ENCODE data around the gene C19orf44.
"Not testable (repeated sequence)": the region's sequence is repeated elsewhere in the genome, so short reads cannot be mapped to it uniquely, and the experiment has no call there.

C19orf44 gene

GRCh38 chr19:16470541-16470910 is 25.7 kb upstream of the C19orf44 start:
- DNase-seq, result no peak

- peak; percentile 29 for DNase-seq
These were observed 25.0 kb upstream of the C19orf44 start for GRCh38 chr19:16470911-16471811.

- not testable (repeated sequence) for DNase-seq
These were observed 23.7 kb upstream of the C19orf44 start for GRCh38 chr19:16472559-16472899.

GRCh38 chr19:16472992-16473391 is 23.2 kb upstream of the C19orf44 start:
- DNase-seq, result no peak

GRCh38 chr19:16473875-16474392 is 22.3 kb upstream of the C19orf44 start:
- no peak for DNase-seq

- no peak for DNase-seq
These were observed 19.8 kb upstream of the C19orf44 start for GRCh38 chr19:16476401-16476800.

- no peak for DNase-seq
These were observed 18.9 kb upstream of the C19orf44 start for GRCh38 chr19:16477311-16477710.

- no peak for DNase-seq
These were observed 13.4 kb upstream of the C19orf44 start for GRCh38 chr19:16482745-16483144.

GRCh38 chr19:16486476-16486875 is 9.7 kb upstream of the C19orf44 start:
- not testable (repeated sequence) for DNase-seq

- DNase-seq, result no peak
These were observed 404 bp downstream of the C19orf44 start for GRCh38 chr19:16496613-16496983.

- no peak for DNase-seq
These were observed 848 bp downstream of the C19orf44 start for GRCh38 chr19:16497042-16497441.

GRCh38 chr19:16497837-16498236 is 1.6 kb downstream of the C19orf44 start:
- DNase-seq, result no peak

GRCh38 chr19:16504271-16504670 is 8.1 kb downstream of the C19orf44 start:
- DNase-seq, result no peak

- not testable (repeated sequence) for DNase-seq
These were observed 10.0 kb downstream of the C19orf44 start for GRCh38 chr19:16506161-16506560.

GRCh38 chr19:16506961-16507360 is 10.8 kb downstream of the C19orf44 start:
- no peak for DNase-seq

GRCh38 chr19:16508546-16508945 is 12.4 kb downstream of the C19orf44 start:
- no peak for DNase-seq

- peak; percentile 56 for DNase-seq
These were observed 13.2 kb downstream of the C19orf44 start for GRCh38 chr19:16509141-16510061.

GRCh38 chr19:16512611-16513010 is 16.4 kb downstream of the C19orf44 start:
- not testable (repeated sequence) for DNase-seq

- DNase-seq, result no peak
These were observed 18.3 kb downstream of the C19orf44 start for GRCh38 chr19:16514383-16515019.

GRCh38 chr19:16516381-16516780 is 20.2 kb downstream of the C19orf44 start:
- no peak for DNase-seq

GRCh38 chr19:16516923-16517610 is 20.9 kb downstream of the C19orf44 start:
- no peak for DNase-seq

- no peak for DNase-seq
These were observed 21.9 kb downstream of the C19orf44 start for GRCh38 chr19:16518061-16518460.
